Measurements from ENCODE around the gene MACROD2.

Gene MACROD2

GRCh38 chr20:15422966-15423365 lies 1427.7 kb downstream of the MACROD2 start:
- no peak for DNase-seq

GRCh38 chr20:15439551-15439950 lies 1444.2 kb downstream of the MACROD2 start:
- DNase-seq = no peak

GRCh38 chr20:15440049-15440820 lies 1444.9 kb downstream of the MACROD2 start:
- DNase-seq = no peak

GRCh38 chr20:15445056-15445840 lies 1449.9 kb downstream of the MACROD2 start:
- no peak for DNase-seq

DNA sequence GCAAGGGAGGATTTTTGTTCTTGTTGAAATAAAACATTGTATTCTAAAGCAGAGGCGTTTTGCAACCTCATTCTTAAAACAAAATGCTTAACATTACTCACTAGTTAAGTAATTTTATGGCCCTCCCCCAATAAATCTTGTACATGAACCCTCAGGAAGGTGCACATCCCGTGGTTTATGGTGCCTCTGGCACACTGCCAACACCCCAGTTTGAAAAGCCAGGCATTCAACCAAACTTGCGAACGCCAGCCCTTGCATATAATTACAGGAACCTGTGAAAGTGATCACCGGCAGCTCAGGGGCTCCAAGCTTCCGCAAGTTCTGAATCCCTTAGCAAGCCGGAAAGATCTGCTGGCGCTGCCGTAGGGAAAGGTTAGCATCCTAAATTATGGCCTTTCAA lies 1451.1 kb downstream of the MACROD2 start:
- DNase-seq = peak; percentile 58

DNA sequence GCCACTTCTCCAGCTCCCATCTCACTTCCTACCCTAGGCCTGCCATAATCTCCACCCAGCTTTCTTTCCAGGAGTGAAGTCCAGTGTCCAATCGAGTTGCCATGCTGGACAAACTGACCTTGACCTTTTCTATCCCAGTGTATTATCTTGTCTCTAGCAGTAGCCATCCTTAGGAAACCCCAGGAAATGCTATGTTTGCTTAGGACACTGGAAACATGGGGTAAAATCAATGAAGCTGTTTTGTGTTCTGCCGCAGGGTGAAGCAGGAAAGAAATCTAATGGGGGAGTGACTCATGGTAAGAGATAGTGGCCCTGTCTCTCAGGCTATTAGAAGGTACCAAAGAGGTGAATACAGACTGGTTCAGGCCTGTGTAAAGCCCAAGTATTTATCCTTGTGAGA lies 1452.2 kb downstream of the MACROD2 start:
- no peak for DNase-seq

DNA sequence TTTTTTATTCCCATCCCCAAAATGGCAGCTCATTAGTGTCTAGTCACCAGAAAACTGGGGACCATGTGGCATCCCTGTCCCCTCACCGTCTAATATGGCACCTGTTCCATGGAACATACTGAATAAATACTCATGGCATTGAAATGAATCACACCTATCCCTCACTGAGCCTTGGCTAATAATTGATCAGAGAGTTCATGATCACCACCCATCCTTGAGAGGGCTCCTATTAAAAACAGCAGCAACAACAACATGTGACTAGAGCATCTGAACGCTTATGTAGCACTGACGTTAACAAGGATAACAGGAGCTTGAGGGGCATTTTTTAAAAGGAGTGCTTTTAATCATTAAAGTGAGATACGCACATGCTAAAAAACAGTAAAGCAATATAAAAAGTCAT lies 1453.7 kb downstream of the MACROD2 start:
- DNase-seq = no peak

GRCh38 chr20:15451241-15451640 lies 1455.9 kb downstream of the MACROD2 start:
- DNase-seq = no peak

DNA sequence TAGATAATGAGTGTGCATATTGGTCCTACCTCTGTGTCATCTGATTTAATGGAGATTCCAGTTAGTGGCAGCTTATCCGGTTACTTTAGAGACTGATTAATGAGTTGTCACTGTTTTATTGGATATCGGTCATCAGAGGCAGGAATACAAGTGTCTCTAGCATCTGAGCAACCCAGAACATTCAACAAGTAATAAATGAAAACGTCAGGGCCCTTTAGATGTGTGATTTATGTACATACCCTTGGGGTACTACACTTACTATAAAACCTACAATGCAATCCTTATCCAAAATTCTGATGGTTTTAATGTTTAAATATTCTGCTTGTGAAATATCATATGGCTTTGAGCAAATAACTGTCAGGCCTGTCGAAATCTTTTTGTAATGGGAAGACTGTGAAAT lies 1460.0 kb downstream of the MACROD2 start:
- DNase-seq = peak; percentile 32

- DNase-seq = no peak
Observed at GRCh38 chr20:15461938-15462337, 1466.6 kb downstream of the MACROD2 start.

- DNase-seq = peak; percentile 20
Observed at GRCh38 chr20:15475483-15475882, 1480.2 kb downstream of the MACROD2 start.

GRCh38 chr20:15476186-15476585 lies 1480.9 kb downstream of the MACROD2 start:
- DNase-seq = no peak

DNA sequence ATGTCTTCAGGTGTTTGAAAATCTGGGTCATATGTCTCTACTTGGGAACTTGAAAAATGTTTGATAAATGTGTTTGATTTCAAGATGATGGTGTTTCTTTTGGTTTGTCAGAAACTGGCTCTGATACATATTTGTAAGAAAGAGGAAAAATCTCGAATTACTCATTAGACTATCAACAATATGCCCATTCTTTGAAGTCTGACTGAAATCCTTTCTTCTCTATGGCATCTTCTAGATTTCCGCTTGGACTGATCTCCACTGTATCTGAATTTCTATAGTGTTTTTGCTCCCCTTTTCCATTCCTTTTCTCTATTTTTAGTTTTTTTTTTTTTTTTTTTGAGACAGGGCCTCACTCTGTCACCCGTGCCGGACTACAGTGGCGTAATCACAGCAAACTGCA lies 1481.5 kb downstream of the MACROD2 start:
- no peak for DNase-seq

GRCh38 chr20:15482525-15482924 lies 1487.2 kb downstream of the MACROD2 start:
- no peak for DNase-seq

DNA sequence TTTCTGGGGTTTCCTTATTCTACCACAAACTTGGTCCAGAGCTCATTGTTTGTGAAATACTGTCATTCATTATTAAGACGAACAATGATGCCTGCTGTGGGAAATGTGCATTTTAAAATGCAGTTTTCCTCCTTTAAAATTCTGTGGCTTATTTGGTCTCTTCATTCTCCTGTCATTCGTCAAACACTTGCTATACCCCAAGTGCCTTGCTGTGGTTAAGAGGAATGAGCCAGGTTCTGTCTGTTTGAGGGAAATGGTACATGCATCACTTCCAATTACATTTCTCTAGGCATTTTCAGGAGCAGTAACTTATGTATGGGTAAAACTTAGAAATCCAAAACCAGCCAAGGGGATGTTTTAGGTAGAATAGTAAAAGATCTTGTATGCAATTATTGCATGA lies 1490.2 kb downstream of the MACROD2 start:
- no peak for DNase-seq

DNA sequence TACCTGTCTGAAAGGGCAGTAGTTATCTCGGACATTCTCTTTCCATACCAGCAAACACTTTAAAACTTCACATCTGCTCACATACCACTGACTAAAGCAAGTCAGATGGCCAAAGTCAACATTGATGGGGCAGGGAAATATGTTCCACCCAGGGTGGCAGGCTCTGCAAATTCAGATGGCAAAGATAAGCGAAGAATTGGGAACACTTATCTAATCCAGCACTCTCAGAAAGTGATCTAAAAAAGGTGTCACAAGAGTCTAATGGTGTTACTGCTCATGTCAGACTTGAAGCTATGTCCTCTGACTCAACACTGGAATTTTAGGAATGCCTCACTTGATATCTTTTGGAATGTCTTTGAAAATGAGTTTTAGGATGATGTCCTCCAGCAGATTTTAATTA lies 1491.7 kb downstream of the MACROD2 start:
- peak; percentile 60 for DNase-seq

- DNase-seq = no peak
Observed at GRCh38 chr20:15487682-15488081, 1492.4 kb downstream of the MACROD2 start.

GRCh38 chr20:15491575-15491974 lies 1496.3 kb downstream of the MACROD2 start:
- DNase-seq = no peak

DNA sequence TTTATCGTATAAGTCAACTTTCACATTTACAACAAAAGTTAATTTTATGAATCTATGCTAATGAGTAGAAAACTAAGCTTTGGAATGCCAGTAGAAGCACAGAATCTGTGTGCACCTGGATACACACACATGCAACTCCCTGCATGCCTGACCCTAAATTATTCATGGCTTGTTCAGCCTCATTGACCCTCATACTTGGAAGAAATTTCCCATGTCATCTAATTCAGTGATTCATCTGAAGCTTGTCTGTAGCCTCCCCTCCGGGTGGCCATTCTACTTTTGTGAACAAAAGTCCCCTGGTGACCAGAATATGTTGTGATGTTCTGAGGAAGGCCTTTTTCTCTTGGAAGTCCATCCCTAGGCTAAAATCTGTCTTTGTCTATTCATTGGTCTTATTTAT lies 1499.5 kb downstream of the MACROD2 start:
- no peak for DNase-seq

GRCh38 chr20:15496501-15497039 lies 1501.3 kb downstream of the MACROD2 start:
- DNase-seq = no peak

- DNase-seq = no peak
Observed at GRCh38 chr20:15498926-15499325, 1503.6 kb downstream of the MACROD2 start.

GRCh38 chr20:15506311-15506710 lies 1511.0 kb downstream of the MACROD2 start:
- no peak for DNase-seq

- DNase-seq = no peak
Observed at GRCh38 chr20:15507151-15507550, 1511.8 kb downstream of the MACROD2 start.

- no peak for DNase-seq
Observed at GRCh38 chr20:15511551-15511950, 1516.2 kb downstream of the MACROD2 start.
